Measurements from ENCODE around the gene USP3.
"Not testable (repeated sequence)": the region's sequence is repeated elsewhere in the genome, so short reads cannot be mapped to it uniquely, and the experiment has no call there.

The USP3 gene

GRCh38 chr15:63615935-63616334 lies 111.5 kb downstream of the USP3 start:
- Histone ChIP-seq H3K4me3 (ENCODE audit: control insufficient read depth in 1 of 7, extremely low read depth in 1 of 7, insufficient read depth in 4 of 7, low read depth in 2 of 7, low read length in 6 of 7) (no peak overlapping the region), H3K36me3 (ENCODE audit: control insufficient read depth in 4 of 4, insufficient read depth in 4 of 4, low read length in 3 of 4) (peaks cover 6 to 51% (median 37%) of the 10 kb centered on the region in 4 experiments), H3K27me3 (replicated peaks in 2 of 5; ENCODE audit: control insufficient read depth in 4 of 5, insufficient read depth in 5 of 5, low read length in 4 of 5) (no peaks in the 10 kb centered on the region), H3K4me1 (ENCODE audit: control extremely low read depth in 1 of 4, control insufficient read depth in 4 of 4, insufficient read depth in 4 of 4, low read length in 3 of 4) (peaks cover under 1 to 7% (median 3%) of the 10 kb centered on the region in 4 experiments), H3K27ac (ENCODE audit: insufficient read depth in 1 of 2, low read depth in 1 of 2, low read length in 2 of 2, poor library complexity in 1 of 2, severe bottlenecking in 2 of 2) (no peak overlapping the region), H3K9me3 (ENCODE audit: control extremely low read depth in 1 of 5, control insufficient read depth in 4 of 5, insufficient read depth in 2 of 5, low read depth in 1 of 5, low read length in 4 of 5) (no peaks in the 10 kb centered on the region)
- 96% methylated on average over 2 of the region's 3 CpGs for WGBS (ENCODE audit: insufficient coverage)
- no peak for DNase-seq
- ChIA-PET POLR2A (no interaction called here), CTCF (interaction anchor here (0.8 to 2.0 kb wide), 2 partner anchors 13 to 52 kb away, joined by 3 to 9 read pairs; no protein-coding TSS in a partner anchor)

- H3K27ac ChIP-seq (ENCODE audit: insufficient read depth in 1 of 2, low read depth in 1 of 2, low read length in 2 of 2, poor library complexity in 1 of 2, severe bottlenecking in 2 of 2); H3K27me3 ChIP-seq (replicated peaks in 2 of 5; ENCODE audit: control insufficient read depth in 4 of 5, insufficient read depth in 5 of 5, low read length in 4 of 5); CTCF ChIA-PET; POLR2A ChIA-PET; H3K4me1 ChIP-seq (ENCODE audit: control extremely low read depth in 1 of 4, control insufficient read depth in 4 of 4, insufficient read depth in 4 of 4, low read length in 3 of 4); DNase-seq; H3K4me3 ChIP-seq (ENCODE audit: control insufficient read depth in 1 of 7, extremely low read depth in 1 of 7, insufficient read depth in 4 of 7, low read depth in 2 of 7, low read length in 6 of 7); H3K9me3 ChIP-seq (ENCODE audit: control extremely low read depth in 1 of 5, control insufficient read depth in 4 of 5, insufficient read depth in 2 of 5, low read depth in 1 of 5, low read length in 4 of 5): not testable (repeated sequence)
- WGBS (ENCODE audit: insufficient coverage): no CpG with 5 or more reads among the region's 4 CpGs
- peaks cover 11 to 49% (median 36%) of the 10 kb centered on the region in 4 experiments for H3K36me3 ChIP-seq (ENCODE audit: control insufficient read depth in 4 of 4, insufficient read depth in 4 of 4, low read length in 3 of 4)
These were observed 112.8 kb downstream of the USP3 start for GRCh38 chr15:63617147-63617546.

DNA sequence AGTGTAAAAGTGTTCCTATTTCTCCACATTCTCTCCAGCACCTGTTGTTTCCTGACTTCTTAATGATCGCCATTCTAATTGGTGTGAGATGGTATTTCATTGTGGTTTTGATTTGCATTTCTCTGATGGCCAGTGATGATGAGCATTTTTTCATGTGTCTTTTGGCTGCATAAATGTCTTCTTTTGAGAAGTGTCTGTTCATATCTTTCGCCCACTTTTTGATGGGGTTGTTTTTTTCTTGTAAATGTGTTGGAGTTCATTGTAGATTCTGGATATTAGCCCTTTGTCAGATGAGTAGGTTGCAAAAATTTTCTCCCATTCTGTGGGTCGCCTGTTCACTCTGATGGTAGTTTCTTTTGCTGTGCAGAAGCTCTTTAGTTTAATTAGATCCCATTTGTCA lies 113.2 kb downstream of the USP3 start:
- WGBS (ENCODE audit: insufficient coverage): no CpG with 5 or more reads among the region's 3 CpGs
- POLR2A ChIA-PET, DNase-seq: not testable (repeated sequence)

DNA sequence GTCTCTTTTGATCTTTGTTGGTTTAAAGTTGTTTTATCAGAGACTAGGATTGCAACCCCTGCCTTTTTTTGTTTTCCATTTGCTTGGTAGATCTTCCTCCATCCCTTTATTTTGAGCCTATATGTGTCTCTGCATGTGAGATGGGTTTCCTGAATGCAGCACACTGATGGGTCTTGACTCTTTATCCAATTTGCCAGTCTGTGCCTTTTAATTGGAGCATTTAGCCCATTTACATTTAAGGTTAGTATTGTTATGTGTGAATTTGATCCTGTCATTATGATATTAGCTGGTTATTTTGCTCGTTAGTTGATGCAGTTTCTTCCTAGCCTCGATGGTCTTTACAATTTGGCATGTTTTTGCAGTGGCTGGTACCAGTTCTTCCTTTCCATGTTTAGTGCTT lies 116.4 kb downstream of the USP3 start:
- peaks cover 26 to 53% (median 40%) of the 10 kb centered on the region in 4 experiments for H3K36me3 ChIP-seq (ENCODE audit: control insufficient read depth in 4 of 4, insufficient read depth in 4 of 4, low read length in 3 of 4)
- POLR2A ChIA-PET; H3K9me3 ChIP-seq (ENCODE audit: control extremely low read depth in 1 of 5, control insufficient read depth in 4 of 5, insufficient read depth in 2 of 5, low read depth in 1 of 5, low read length in 4 of 5); H3K27ac ChIP-seq (ENCODE audit: insufficient read depth in 1 of 2, low read depth in 1 of 2, low read length in 2 of 2, poor library complexity in 1 of 2, severe bottlenecking in 2 of 2); H3K27me3 ChIP-seq (replicated peaks in 2 of 5; ENCODE audit: control insufficient read depth in 4 of 5, insufficient read depth in 5 of 5, low read length in 4 of 5); H3K4me3 ChIP-seq (ENCODE audit: control insufficient read depth in 1 of 7, extremely low read depth in 1 of 7, insufficient read depth in 4 of 7, low read depth in 2 of 7, low read length in 6 of 7); H3K4me1 ChIP-seq (ENCODE audit: control extremely low read depth in 1 of 4, control insufficient read depth in 4 of 4, insufficient read depth in 4 of 4, low read length in 3 of 4); CTCF ChIA-PET; DNase-seq: not testable (repeated sequence)
- WGBS (ENCODE audit: insufficient coverage): no CpG with 5 or more reads among the region's 2 CpGs

More for the DNA sequence above, 113.2 kb downstream of the USP3 start:
- H3K4me3 ChIP-seq (ENCODE audit: control insufficient read depth in 1 of 7, extremely low read depth in 1 of 7, insufficient read depth in 4 of 7, low read depth in 2 of 7, low read length in 6 of 7); H3K27ac ChIP-seq (ENCODE audit: insufficient read depth in 1 of 2, low read depth in 1 of 2, low read length in 2 of 2, poor library complexity in 1 of 2, severe bottlenecking in 2 of 2); H3K9me3 ChIP-seq (ENCODE audit: control extremely low read depth in 1 of 5, control insufficient read depth in 4 of 5, insufficient read depth in 2 of 5, low read depth in 1 of 5, low read length in 4 of 5); CTCF ChIA-PET; H3K27me3 ChIP-seq (replicated peaks in 2 of 5; ENCODE audit: control insufficient read depth in 4 of 5, insufficient read depth in 5 of 5, low read length in 4 of 5); H3K4me1 ChIP-seq (ENCODE audit: control extremely low read depth in 1 of 4, control insufficient read depth in 4 of 4, insufficient read depth in 4 of 4, low read length in 3 of 4): not testable (repeated sequence)
- peaks cover 15 to 49% (median 35%) of the 10 kb centered on the region in 4 experiments for H3K36me3 ChIP-seq (ENCODE audit: control insufficient read depth in 4 of 4, insufficient read depth in 4 of 4, low read length in 3 of 4)

- Histone ChIP-seq H3K9me3 (ENCODE audit: control extremely low read depth in 1 of 5, control insufficient read depth in 4 of 5, insufficient read depth in 2 of 5, low read depth in 1 of 5, low read length in 4 of 5) (peaks cover 0 to 2% (median 0%) of the 10 kb centered on the region in 5 experiments), H3K36me3 (ENCODE audit: control insufficient read depth in 4 of 4, insufficient read depth in 4 of 4, low read length in 3 of 4) (peaks cover 34 to 69% (median 47%) of the 10 kb centered on the region in 4 experiments), H3K27me3 (replicated peaks in 2 of 5; ENCODE audit: control insufficient read depth in 4 of 5, insufficient read depth in 5 of 5, low read length in 4 of 5) (no peaks in the 10 kb centered on the region), H3K4me1 (ENCODE audit: control extremely low read depth in 1 of 4, control insufficient read depth in 4 of 4, insufficient read depth in 4 of 4, low read length in 3 of 4) (no peaks in the 10 kb centered on the region), H3K27ac (ENCODE audit: insufficient read depth in 1 of 2, low read depth in 1 of 2, low read length in 2 of 2, poor library complexity in 1 of 2, severe bottlenecking in 2 of 2) (no peak overlapping the region), H3K4me3 (ENCODE audit: control insufficient read depth in 1 of 7, extremely low read depth in 1 of 7, insufficient read depth in 4 of 7, low read depth in 2 of 7, low read length in 6 of 7) (no peak overlapping the region)
- ChIA-PET CTCF (interaction anchor here (0.7 to 3.2 kb wide), 4 partner anchors 8 to 18 kb away, joined by 3 to 12 read pairs (median 4); no protein-coding TSS in a partner anchor), POLR2A (no interaction called here)
- 94% methylated on average over 7 of the region's 8 CpGs for WGBS (ENCODE audit: insufficient coverage)
- DNase-seq: no peak
These were observed 119.0 kb downstream of the USP3 start for GRCh38 chr15:63623232-63623969.

GRCh38 chr15:63626955-63627354 lies 122.6 kb downstream of the USP3 start:
- ChIA-PET CTCF (interaction anchor here (0.7 to 2.9 kb wide), 3 partner anchors 11 to 17 kb away, joined by 3 to 9 read pairs (median 8); no protein-coding TSS in a partner anchor), POLR2A (no interaction called here)
- 100% methylated on average over 1 of the region's 1 CpG for WGBS (ENCODE audit: insufficient coverage)

DNA sequence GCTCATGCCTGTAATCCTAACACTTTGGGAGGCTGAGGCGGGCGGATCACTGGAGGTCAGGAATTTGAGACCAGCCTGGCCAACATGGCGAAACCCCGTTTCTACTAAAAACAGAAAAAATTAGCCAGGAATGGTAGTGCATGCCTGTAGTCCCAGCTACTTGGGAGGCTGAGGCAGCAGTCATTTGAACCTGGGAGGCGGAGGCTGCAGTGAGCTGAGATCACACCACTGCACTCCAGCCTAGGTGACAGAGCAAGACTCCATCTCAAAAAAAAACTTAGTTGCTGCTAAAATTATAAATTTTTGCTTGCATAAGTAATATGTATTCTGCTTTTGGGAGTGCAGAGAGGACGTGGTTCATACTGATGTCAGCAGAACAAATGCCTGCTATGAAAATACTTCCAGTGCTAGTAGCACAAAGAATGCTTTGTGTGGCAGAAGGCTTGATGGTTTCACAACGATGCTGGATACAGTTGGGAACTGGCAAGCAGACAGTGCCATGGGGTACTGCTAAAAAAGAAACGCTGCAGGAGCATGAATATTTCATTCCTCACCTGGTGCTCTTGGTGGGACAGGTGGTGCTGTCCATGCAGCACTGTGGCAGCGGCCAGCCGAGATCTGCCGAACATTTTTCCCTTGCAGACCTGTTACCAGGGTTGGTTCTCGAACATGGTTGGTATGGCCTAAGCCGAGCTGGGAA lies 123.9 kb downstream of the USP3 start:
- peaks cover 30 to 92% (median 72%) of the 10 kb centered on the region in 4 experiments for H3K36me3 ChIP-seq (ENCODE audit: control insufficient read depth in 4 of 4, insufficient read depth in 4 of 4, low read length in 3 of 4)
- no peaks in the 10 kb centered on the region for H3K9me3 ChIP-seq (ENCODE audit: control extremely low read depth in 1 of 5, control insufficient read depth in 4 of 5, insufficient read depth in 2 of 5, low read depth in 1 of 5, low read length in 4 of 5)
- POLR2A ChIA-PET: interaction anchor here (1.3 kb wide), 1 partner anchor 10 kb away, joined by 4 read pairs; no protein-coding TSS in a partner anchor
- H3K27me3 ChIP-seq (replicated peaks in 2 of 5; ENCODE audit: control insufficient read depth in 4 of 5, insufficient read depth in 5 of 5, low read length in 4 of 5): no peaks in the 10 kb centered on the region
- H3K4me1 ChIP-seq (ENCODE audit: control extremely low read depth in 1 of 4, control insufficient read depth in 4 of 4, insufficient read depth in 4 of 4, low read length in 3 of 4): no peaks in the 10 kb centered on the region
- no peak overlapping the region for H3K4me3 ChIP-seq (ENCODE audit: control insufficient read depth in 1 of 7, extremely low read depth in 1 of 7, insufficient read depth in 4 of 7, low read depth in 2 of 7, low read length in 6 of 7)
- WGBS (ENCODE audit: insufficient coverage): 95% methylated on average over 5 of the region's 13 CpGs
- CTCF ChIA-PET: interaction anchor here (1.0 to 2.9 kb wide), 3 partner anchors 12 to 69 kb away, joined by 4 to 9 read pairs (median 8); no protein-coding TSS in a partner anchor
- no peak overlapping the region for H3K27ac ChIP-seq (ENCODE audit: insufficient read depth in 1 of 2, low read depth in 1 of 2, low read length in 2 of 2, poor library complexity in 1 of 2, severe bottlenecking in 2 of 2)
- DNase-seq: no peak

More at GRCh38 chr15:63626955-63627354, 122.6 kb downstream of the USP3 start:
- no peak overlapping the region for H3K4me3 ChIP-seq (ENCODE audit: control insufficient read depth in 1 of 7, extremely low read depth in 1 of 7, insufficient read depth in 4 of 7, low read depth in 2 of 7, low read length in 6 of 7)
- DNase-seq: no peak
- H3K27me3 ChIP-seq (replicated peaks in 2 of 5; ENCODE audit: control insufficient read depth in 4 of 5, insufficient read depth in 5 of 5, low read length in 4 of 5): no peaks in the 10 kb centered on the region
- H3K36me3 ChIP-seq (ENCODE audit: control insufficient read depth in 4 of 4, insufficient read depth in 4 of 4, low read length in 3 of 4): peaks cover 38 to 92% (median 72%) of the 10 kb centered on the region in 4 experiments
- no peak overlapping the region for H3K27ac ChIP-seq (ENCODE audit: insufficient read depth in 1 of 2, low read depth in 1 of 2, low read length in 2 of 2, poor library complexity in 1 of 2, severe bottlenecking in 2 of 2)
- no peaks in the 10 kb centered on the region for H3K4me1 ChIP-seq (ENCODE audit: control extremely low read depth in 1 of 4, control insufficient read depth in 4 of 4, insufficient read depth in 4 of 4, low read length in 3 of 4)
- H3K9me3 ChIP-seq (ENCODE audit: control extremely low read depth in 1 of 5, control insufficient read depth in 4 of 5, insufficient read depth in 2 of 5, low read depth in 1 of 5, low read length in 4 of 5): peaks cover 0 to 2% (median 0%) of the 10 kb centered on the region in 5 experiments
